GM19099 (cell line): ENCODE results near the gene RCSD1.

ENCODE experiments used
- POLR2A ChIP-seq: IDR thresholded peaks from 3 replicates; pipeline ENCODE4 v1.6.1; 2011; ENCODE audit warnings: low read depth; ENCODE audit not compliant: insufficient read length; ENCODE audit errors: extremely low read depth

Gene RCSD1

GRCh38 chr1:167645625-167646414 lies 15.8 kb downstream of the RCSD1 start:
- peak; percentile 24 for TF ChIP-seq POLR2A

- no peak for TF ChIP-seq POLR2A
These were observed 18.3 kb downstream of the RCSD1 start for GRCh38 chr1:167648252-167648849.

GRCh38 chr1:167648978-167649744 lies 19.1 kb downstream of the RCSD1 start:
- no peak for TF ChIP-seq POLR2A

GRCh38 chr1:167650269-167651160 lies 20.5 kb downstream of the RCSD1 start:
- TF ChIP-seq POLR2A = no peak

GRCh38 chr1:167651161-167651693 lies 21.2 kb downstream of the RCSD1 start:
- TF ChIP-seq POLR2A = no peak

GRCh38 chr1:167654975-167655575 lies 25.0 kb downstream of the RCSD1 start:
- no peak for TF ChIP-seq POLR2A

GRCh38 chr1:167656657-167657056 lies 26.6 kb downstream of the RCSD1 start:
- no peak for TF ChIP-seq POLR2A

- no peak for TF ChIP-seq POLR2A
These were observed 28.7 kb downstream of the RCSD1 start for GRCh38 chr1:167658574-167659328.

GRCh38 chr1:167659450-167659849 lies 29.4 kb downstream of the RCSD1 start:
- no peak for TF ChIP-seq POLR2A

GRCh38 chr1:167659881-167660280 lies 29.8 kb downstream of the RCSD1 start:
- TF ChIP-seq POLR2A = no peak

GRCh38 chr1:167661527-167662426 lies 31.7 kb downstream of the RCSD1 start:
- TF ChIP-seq POLR2A = no peak

- TF ChIP-seq POLR2A = no peak
These were observed 33.2 kb downstream of the RCSD1 start for GRCh38 chr1:167663002-167663772.

GRCh38 chr1:167665469-167665868 lies 35.4 kb downstream of the RCSD1 start:
- TF ChIP-seq POLR2A = no peak
